Skin epidermis (tissue), 12 donors: Measurements from ENCODE around the gene SLC22A23.
"Not testable (repeated sequence)": the region's sequence is repeated elsewhere in the genome, so short reads cannot be mapped to it uniquely, and the experiment has no call there.

Experiments used
- H3K27ac ChIP-seq, 21 experiments: fragments of 200-600 bp; sonication (generic) in 11 of 21; one replicate each; pipeline ENCODE4 v1.5.0; 2020; ENCODE audit warnings: mild to moderate bottlenecking in 3 of 21, inconsistent platforms in 2 of 21, moderate library complexity in 2 of 21
- H3K4me3 ChIP-seq, 7 experiments: fragments of 200-600 bp; sonication (generic) in 2 of 7; one replicate each; pipeline ENCODE4 v1.5.0; 2020; ENCODE audit warnings: inconsistent platforms in 2 of 7, mild to moderate bottlenecking in 2 of 7, moderate library complexity in 1 of 7

SLC22A23 gene

DNA sequence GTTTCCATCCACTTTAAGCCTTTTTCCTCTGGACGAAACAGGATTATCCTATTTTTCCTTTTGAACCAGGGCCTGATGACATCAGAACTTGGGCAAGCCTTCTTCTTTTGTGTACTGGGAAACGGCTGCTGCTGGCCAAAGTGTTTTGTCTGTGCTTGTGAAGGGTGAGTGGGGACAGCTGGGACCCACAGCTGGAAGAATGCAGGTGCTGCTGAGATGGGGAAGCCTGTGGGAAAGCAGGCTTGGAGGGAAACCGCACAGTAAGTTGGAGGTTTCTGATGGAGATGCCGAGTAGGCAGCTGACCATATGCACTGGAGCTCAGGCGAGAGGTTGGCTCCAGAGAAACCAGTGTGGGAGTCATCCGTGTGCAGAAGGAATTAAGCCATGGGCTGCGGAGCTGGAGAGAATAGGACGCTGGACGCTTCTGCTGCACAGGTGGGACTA, 206.6 kb downstream of the SLC22A23 start:
- H3K4me3 ChIP-seq: no peak overlapping the region
- no peak overlapping the region for H3K27ac ChIP-seq

DNA sequence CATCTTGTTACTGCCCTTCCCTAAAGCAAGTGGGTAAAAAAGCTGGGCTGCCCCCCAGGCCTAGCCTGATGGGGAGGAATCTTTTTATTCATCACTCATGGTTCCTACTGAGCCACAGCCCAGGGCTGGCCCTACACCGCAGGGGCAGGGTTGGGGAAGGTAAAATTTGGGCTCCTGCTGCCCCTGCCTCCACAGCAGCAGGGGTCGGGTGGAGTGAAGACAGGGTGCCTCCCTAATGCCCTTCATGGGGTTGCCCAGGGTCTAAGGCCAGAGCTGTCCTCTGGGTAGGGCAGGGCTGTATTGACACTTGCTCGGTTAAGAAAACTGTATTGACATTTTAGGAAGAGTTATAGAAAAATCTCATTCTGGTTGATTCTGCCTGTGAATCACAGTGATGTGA, 207.0 kb downstream of the SLC22A23 start:
- Histone ChIP-seq H3K27ac (no peak overlapping the region), H3K4me3 (no peak overlapping the region)

GRCh38 chr6:3247255-3248146, 209.3 kb downstream of the SLC22A23 start:
- Histone ChIP-seq H3K4me3 (peak overlapping the region in 2 of 7 experiments; percentile 1 to 19), H3K27ac (peak overlapping the region in 13 of 21 experiments; percentile 4 to 71 (median 29))

DNA sequence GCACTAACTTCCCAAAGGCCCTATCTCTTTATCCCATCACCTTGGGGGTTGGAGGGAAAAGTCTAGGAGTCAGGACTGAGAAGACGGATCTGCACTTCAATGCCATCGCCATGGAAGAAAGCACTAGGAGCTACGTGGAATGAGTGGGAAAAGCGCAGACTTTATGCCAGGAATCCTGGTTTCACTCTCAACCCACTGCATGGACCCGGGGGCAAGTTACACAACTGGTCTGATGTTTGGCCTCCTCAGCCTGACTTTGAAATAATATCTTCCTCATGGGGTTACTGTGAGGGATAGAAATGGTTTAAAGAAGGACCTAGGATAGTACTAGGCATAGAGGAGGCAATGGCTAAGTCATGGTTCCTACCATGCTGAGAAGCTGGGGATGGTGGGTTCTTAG, 211.6 kb downstream of the SLC22A23 start:
- Histone ChIP-seq H3K4me3 (no peak overlapping the region), H3K27ac (no peak overlapping the region)

DNA sequence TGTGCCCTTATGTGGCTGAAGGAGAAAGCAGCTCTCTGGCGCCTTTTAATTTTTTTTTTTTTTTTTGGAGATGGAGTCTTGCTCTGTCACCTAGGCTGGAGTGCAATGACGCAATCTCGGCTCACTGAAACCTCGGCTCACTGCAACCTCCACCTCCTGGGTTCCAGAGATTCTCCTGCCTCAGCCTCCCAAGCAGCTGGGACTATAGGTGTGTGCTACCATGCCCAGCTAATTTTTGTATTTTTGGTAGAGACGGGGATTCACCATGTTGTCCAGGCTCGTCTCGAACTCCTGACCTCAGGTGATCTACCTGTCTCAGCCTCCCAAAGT, 212.1 kb downstream of the SLC22A23 start:
- not testable (repeated sequence) for H3K27ac ChIP-seq, H3K4me3 ChIP-seq

- Histone ChIP-seq H3K4me3 (no peak overlapping the region), H3K27ac (no peak overlapping the region)
Measured at GRCh38 chr6:3244003-3244831, 212.6 kb downstream of the SLC22A23 start.

DNA sequence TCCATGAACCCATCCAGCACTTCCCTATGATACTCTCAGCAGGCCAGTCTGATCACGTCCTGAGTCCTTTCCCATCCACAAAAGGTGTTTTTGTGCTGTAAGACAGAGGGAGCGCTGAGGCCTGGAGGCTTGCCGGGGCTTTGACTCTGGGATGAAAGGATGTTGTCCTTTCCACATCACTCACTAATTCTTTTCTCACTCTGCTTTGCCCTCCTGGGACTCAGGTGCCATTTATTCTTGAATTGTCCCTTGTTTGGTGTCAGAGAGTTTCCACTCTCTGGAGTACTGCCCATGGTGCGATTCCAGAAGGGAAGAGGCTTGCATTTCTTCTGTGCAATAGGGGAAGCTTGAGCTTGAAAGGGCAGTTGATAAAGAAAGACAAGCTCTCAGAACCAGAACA, 214.1 kb downstream of the SLC22A23 start:
- Histone ChIP-seq H3K4me3 (no peak overlapping the region), H3K27ac (no peak overlapping the region)

DNA sequence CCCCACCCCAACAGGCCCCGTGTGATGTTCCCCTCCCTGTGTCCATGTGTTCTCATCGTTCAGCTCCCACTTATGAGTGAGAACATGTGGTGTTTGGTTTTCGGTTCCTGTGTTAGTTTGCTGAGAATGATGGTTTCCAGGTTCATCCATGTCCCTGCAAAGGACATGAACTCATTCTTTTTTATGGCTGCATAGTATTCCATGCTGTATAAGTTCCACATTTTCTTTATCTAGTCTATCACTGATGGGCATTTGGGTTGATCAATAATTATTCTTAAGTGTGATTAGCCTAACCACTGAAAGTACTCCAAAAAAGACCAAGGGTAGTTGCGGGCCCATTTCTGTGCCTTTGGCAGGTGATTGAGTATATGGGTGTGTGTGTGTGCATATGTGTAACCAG, 215.1 kb downstream of the SLC22A23 start:
- not testable (repeated sequence) for H3K27ac ChIP-seq, H3K4me3 ChIP-seq

GRCh38 chr6:3240595-3240994, 216.3 kb downstream of the SLC22A23 start:
- no peak overlapping the region for H3K4me3 ChIP-seq
- H3K27ac ChIP-seq: no peak overlapping the region

DNA sequence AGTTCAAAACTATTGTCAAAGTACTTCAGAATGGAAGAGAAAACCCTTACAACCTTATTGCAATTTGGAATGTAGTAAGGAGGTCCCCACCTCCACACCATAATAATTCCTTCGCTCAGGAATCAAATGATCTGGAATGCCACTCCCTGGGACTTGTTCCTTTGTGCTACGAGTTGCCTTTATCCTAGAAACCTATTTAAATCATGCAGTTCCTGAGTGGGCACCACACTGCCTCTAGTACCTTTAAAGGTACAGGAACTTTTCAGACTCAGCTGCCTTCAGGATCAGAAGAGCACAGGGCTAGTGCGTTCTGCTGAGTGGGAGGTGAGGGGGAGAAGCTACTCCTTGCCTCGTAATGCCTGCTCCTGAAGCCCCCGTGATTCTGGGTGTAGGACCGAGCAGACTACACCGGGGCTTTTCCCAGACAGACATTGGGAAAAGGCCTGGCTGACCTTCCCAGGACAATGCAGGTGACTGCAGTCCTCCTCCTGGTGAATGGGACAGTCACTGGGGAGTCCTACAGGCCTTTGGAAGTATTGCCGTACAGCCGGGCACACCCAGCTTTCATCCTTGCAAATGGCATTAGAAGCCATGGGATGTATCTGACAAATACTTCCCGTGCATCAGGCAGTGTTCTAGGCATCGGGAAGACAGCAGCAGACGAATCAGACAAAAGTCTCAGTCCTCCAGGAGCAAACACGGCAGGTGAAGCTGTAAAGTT, 217.6 kb downstream of the SLC22A23 start:
- H3K4me3 ChIP-seq: no peak overlapping the region
- H3K27ac ChIP-seq: no peak overlapping the region

GRCh38 chr6:3237761-3238662, 218.8 kb downstream of the SLC22A23 start:
- Histone ChIP-seq H3K4me3 (no peak overlapping the region), H3K27ac (no peak overlapping the region)

DNA sequence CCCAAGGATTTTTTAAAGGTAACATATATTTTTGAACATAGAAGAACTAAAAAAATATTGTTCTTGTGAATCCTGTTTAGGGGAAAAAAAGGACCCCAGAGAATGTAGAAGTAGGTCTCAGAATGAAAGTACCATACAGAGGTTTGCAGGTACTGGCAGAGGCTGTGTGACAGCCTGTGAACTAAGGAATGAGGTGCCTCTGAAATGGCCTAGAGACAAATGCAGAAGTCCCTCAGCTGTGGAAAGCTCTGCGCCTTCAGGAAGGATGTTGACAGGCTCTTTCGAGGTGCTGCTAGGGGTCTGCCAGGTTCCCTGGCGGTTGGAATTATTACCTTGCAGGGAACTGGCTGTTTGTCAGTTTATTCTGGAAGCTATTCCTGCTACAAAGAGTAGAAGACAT, 220.8 kb downstream of the SLC22A23 start:
- Histone ChIP-seq H3K4me3 (no peak overlapping the region), H3K27ac (no peak overlapping the region)

GRCh38 chr6:3235486-3235885, 221.4 kb downstream of the SLC22A23 start:
- Histone ChIP-seq H3K4me3 (no peak overlapping the region), H3K27ac (no peak overlapping the region)

- Histone ChIP-seq H3K27ac (no peak overlapping the region), H3K4me3 (no peak overlapping the region)
Measured at GRCh38 chr6:3233904-3234303, 222.9 kb downstream of the SLC22A23 start.

- Histone ChIP-seq H3K4me3 (no peak overlapping the region), H3K27ac (no peak overlapping the region)
Measured at GRCh38 chr6:3233321-3233720, 223.5 kb downstream of the SLC22A23 start.

DNA sequence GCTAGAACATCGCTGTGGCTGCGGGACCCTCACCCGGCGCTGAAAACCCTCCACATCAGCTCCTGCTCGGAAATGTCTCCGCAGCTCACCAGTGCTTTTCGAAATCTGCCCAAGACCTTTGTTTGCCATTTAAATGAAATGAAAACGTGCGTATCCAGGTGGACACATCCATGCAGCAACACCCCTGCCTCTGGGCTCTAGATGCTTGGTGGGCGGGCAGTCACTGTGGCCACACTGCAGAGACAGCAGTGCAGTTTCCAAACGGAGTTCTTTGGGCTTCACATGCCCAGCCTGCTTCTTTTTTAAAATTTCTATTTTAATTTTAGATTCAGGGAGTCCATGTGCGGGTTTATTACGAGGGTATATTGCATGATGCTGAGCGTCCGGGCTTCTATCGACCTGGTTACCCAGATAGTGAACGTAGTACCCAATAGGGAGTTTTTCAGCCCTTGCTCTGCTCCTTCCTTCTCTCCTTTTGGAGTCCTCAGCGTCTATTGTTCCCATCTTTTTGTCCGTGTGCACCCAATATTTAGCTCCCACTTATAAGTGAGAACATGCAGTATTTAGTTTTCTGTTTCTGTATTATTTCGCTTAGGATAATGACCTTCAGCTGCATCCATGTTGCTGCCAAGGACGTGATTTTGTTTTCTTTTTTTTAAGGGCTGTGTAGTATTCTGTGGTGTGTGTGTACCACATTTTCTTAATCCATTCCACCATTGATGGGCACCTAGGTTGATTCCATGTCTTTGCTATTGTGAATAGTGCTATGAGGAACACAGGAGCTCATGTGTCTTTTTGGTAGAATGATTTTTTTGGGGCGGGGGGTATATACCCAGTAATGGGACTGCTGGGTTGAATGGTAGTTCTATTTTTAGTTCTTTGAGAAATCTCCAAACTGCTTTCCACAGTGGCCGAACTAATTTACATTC, 224.6 kb downstream of the SLC22A23 start:
- Histone ChIP-seq H3K27ac (peak overlapping the region in 4 of 21 experiments; percentile 52 to 71 (median 70)), H3K4me3 (peak overlapping the region; percentile 27 to 43 (median 31))

GRCh38 chr6:3231247-3232016, 225.4 kb downstream of the SLC22A23 start:
- Histone ChIP-seq H3K27ac (peak overlapping the region in 13 of 21 experiments; percentile 11 to 79 (median 67)), H3K4me3 (peak overlapping the region; percentile 27 to 43 (median 31))
